IgD-negative memory B cell (primary cell): ENCODE results near the gene POLR1D. TPM values are rescaled to one million over a fixed set of nuclear protein-coding genes. Genes with fewer than 3 reads are reported as not detected.

Experiments
- H3K27ac Mint-ChIP-seq, 3 donors: one replicate each; pipeline ENCODE4 v1.8.0; 2020 to 2022; ENCODE audit warnings: mild to moderate bottlenecking in 3 of 3, mixed read lengths in 3 of 3, moderate library complexity in 1 of 3
- H3K27me3 Mint-ChIP-seq: one replicate; pipeline ENCODE4 v1.8.0; 2021; ENCODE audit warnings: mixed read lengths
- H3K36me3 Mint-ChIP-seq: one replicate; pipeline ENCODE4 v1.8.0; 2020; ENCODE audit warnings: mild to moderate bottlenecking, mixed read lengths
- H3K4me1 Mint-ChIP-seq, 3 donors: one replicate each; pipeline ENCODE4 v1.8.0; 2020 to 2022; ENCODE audit warnings: mixed read lengths in 3 of 3, mild to moderate bottlenecking in 1 of 3
- H3K4me3 Mint-ChIP-seq, 4 donors: one replicate each; pipeline ENCODE4 v1.8.0; 2020 to 2022; ENCODE audit warnings: mild to moderate bottlenecking in 4 of 4, mixed read lengths in 4 of 4, moderate library complexity in 3 of 4
- H3K9me3 Mint-ChIP-seq, 3 donors: one replicate each; pipeline ENCODE4 v1.8.0; 2020 to 2021; ENCODE audit warnings: mixed read lengths in 3 of 3, mild to moderate bottlenecking in 1 of 3
- polyA plus RNA-seq: library from polyadenylated mRNA; unstranded; fragments of 300-500 nt; fragmentation: Illumina TruSeq; gene quantifications from one replicate; pipeline ENCODE4 v1.2.3, GENCODE V29; 2021

The POLR1D gene
- polyA plus RNA-seq, 1 donor from 2014 or later = 91.3 TPM

GRCh38 chr13:27639186-27639585, 17.5 kb downstream of the POLR1D start:
- H3K4me1 Mint-ChIP-seq = peaks cover 20 to 40% (median 36%) of the 10 kb centered on the region in 3 donors
- no peak overlapping the region for H3K4me3 Mint-ChIP-seq
- no peaks in the 10 kb centered on the region for H3K36me3 Mint-ChIP-seq
- no peaks in the 10 kb centered on the region for H3K9me3 Mint-ChIP-seq
- H3K27ac Mint-ChIP-seq = no peak overlapping the region
- H3K27me3 Mint-ChIP-seq = no peaks in the 10 kb centered on the region

- H3K27ac Mint-ChIP-seq = peak overlapping the region in 1 of 3 donors; percentile 11
- H3K4me3 Mint-ChIP-seq = no peak overlapping the region
- peaks cover 16 to 35% (median 30%) of the 10 kb centered on the region in 3 donors for H3K4me1 Mint-ChIP-seq
These were observed 20.2 kb downstream of the POLR1D start for GRCh38 chr13:27641711-27642502.

GRCh38 chr13:27643334-27644132, 21.8 kb downstream of the POLR1D start:
- no peak overlapping the region for H3K27ac Mint-ChIP-seq
- H3K9me3 Mint-ChIP-seq = peaks cover 0 to 1% (median 0%) of the 10 kb centered on the region in 3 donors
- peaks cover 11 to 26% (median 21%) of the 10 kb centered on the region in 3 donors for H3K4me1 Mint-ChIP-seq
- H3K36me3 Mint-ChIP-seq = peaks cover 10% of the 10 kb centered on the region
- no peak overlapping the region for H3K4me3 Mint-ChIP-seq
- no peaks in the 10 kb centered on the region for H3K27me3 Mint-ChIP-seq

More at GRCh38 chr13:27641711-27642502, 20.2 kb downstream of the POLR1D start:
- H3K9me3 Mint-ChIP-seq = peaks cover 0 to 1% (median 0%) of the 10 kb centered on the region in 3 donors
- peaks cover 6% of the 10 kb centered on the region for H3K36me3 Mint-ChIP-seq
- H3K27me3 Mint-ChIP-seq = no peaks in the 10 kb centered on the region

- Mint-ChIP-seq H3K9me3 (peaks cover 0 to 3% (median 0%) of the 10 kb centered on the region in 3 donors), H3K36me3 (peaks cover 11% of the 10 kb centered on the region), H3K4me1 (peaks cover 9 to 24% (median 21%) of the 10 kb centered on the region in 3 donors), H3K27me3 (no peaks in the 10 kb centered on the region), H3K27ac (no peak overlapping the region), H3K4me3 (no peak overlapping the region)
These were observed 22.6 kb downstream of the POLR1D start for GRCh38 chr13:27644302-27644701.

GRCh38 chr13:27650312-27650711, 28.6 kb downstream of the POLR1D start:
- Mint-ChIP-seq H3K4me3 (no peak overlapping the region), H3K9me3 (peaks cover 8 to 11% (median 11%) of the 10 kb centered on the region in 3 donors), H3K4me1 (peaks cover 0 to 6% (median 0%) of the 10 kb centered on the region in 3 donors), H3K27ac (peak overlapping the region in 1 of 3 donors; percentile 59), H3K36me3 (peaks cover 22% of the 10 kb centered on the region), H3K27me3 (no peaks in the 10 kb centered on the region)

GRCh38 chr13:27654059-27654458, 32.4 kb downstream of the POLR1D start:
- Mint-ChIP-seq H3K36me3 (peaks cover 12% of the 10 kb centered on the region), H3K4me3 (no peak overlapping the region), H3K9me3 (peaks cover 5 to 11% (median 11%) of the 10 kb centered on the region in 3 donors), H3K27me3 (no peaks in the 10 kb centered on the region), H3K4me1 (peaks cover 0 to 2% (median 0%) of the 10 kb centered on the region in 3 donors), H3K27ac (no peak overlapping the region)

GRCh38 chr13:27654816-27655215, 33.1 kb downstream of the POLR1D start:
- Mint-ChIP-seq H3K4me1 (peaks cover 0 to 2% (median 0%) of the 10 kb centered on the region in 3 donors), H3K9me3 (peaks cover 5 to 9% (median 7%) of the 10 kb centered on the region in 3 donors), H3K27ac (no peak overlapping the region), H3K27me3 (no peaks in the 10 kb centered on the region), H3K4me3 (no peak overlapping the region), H3K36me3 (peaks cover 8% of the 10 kb centered on the region)

GRCh38 chr13:27657724-27658123, 36.0 kb downstream of the POLR1D start:
- H3K36me3 Mint-ChIP-seq = no peaks in the 10 kb centered on the region
- H3K9me3 Mint-ChIP-seq = no peaks in the 10 kb centered on the region
- no peak overlapping the region for H3K27ac Mint-ChIP-seq
- H3K4me1 Mint-ChIP-seq = peaks cover 0 to 2% (median 0%) of the 10 kb centered on the region in 3 donors
- no peak overlapping the region for H3K4me3 Mint-ChIP-seq
- no peaks in the 10 kb centered on the region for H3K27me3 Mint-ChIP-seq

GRCh38 chr13:27658546-27658945, 36.9 kb downstream of the POLR1D start:
- Mint-ChIP-seq H3K9me3 (no peaks in the 10 kb centered on the region), H3K36me3 (no peaks in the 10 kb centered on the region), H3K4me1 (peaks cover 0 to 2% (median 0%) of the 10 kb centered on the region in 3 donors), H3K4me3 (no peak overlapping the region), H3K27ac (no peak overlapping the region), H3K27me3 (no peaks in the 10 kb centered on the region)

- Mint-ChIP-seq H3K9me3 (no peaks in the 10 kb centered on the region), H3K27me3 (no peaks in the 10 kb centered on the region), H3K36me3 (no peaks in the 10 kb centered on the region), H3K4me1 (peaks cover 0 to 2% (median 0%) of the 10 kb centered on the region in 3 donors), H3K27ac (peak overlapping the region in 1 of 3 donors; percentile 17), H3K4me3 (no peak overlapping the region)
These were observed 37.6 kb downstream of the POLR1D start for GRCh38 chr13:27659145-27659865.

- H3K27ac Mint-ChIP-seq = peak overlapping the region in 1 of 3 donors; percentile 43
- H3K4me3 Mint-ChIP-seq = no peak overlapping the region
- H3K4me1 Mint-ChIP-seq = peaks cover 0 to 2% (median 0%) of the 10 kb centered on the region in 3 donors
- no peaks in the 10 kb centered on the region for H3K36me3 Mint-ChIP-seq
- no peaks in the 10 kb centered on the region for H3K27me3 Mint-ChIP-seq
- no peaks in the 10 kb centered on the region for H3K9me3 Mint-ChIP-seq
These were observed 38.8 kb downstream of the POLR1D start for GRCh38 chr13:27660511-27660910.

GRCh38 chr13:27661017-27661416, 39.3 kb downstream of the POLR1D start:
- no peaks in the 10 kb centered on the region for H3K36me3 Mint-ChIP-seq
- no peaks in the 10 kb centered on the region for H3K9me3 Mint-ChIP-seq
- no peaks in the 10 kb centered on the region for H3K27me3 Mint-ChIP-seq
- H3K4me1 Mint-ChIP-seq = no peaks in the 10 kb centered on the region
- H3K4me3 Mint-ChIP-seq = no peak overlapping the region
- peak overlapping the region in 1 of 3 donors; percentile 43 for H3K27ac Mint-ChIP-seq

GRCh38 chr13:27662738-27663470, 41.2 kb downstream of the POLR1D start:
- Mint-ChIP-seq H3K36me3 (no peaks in the 10 kb centered on the region), H3K27me3 (no peaks in the 10 kb centered on the region), H3K27ac (no peak overlapping the region), H3K4me3 (no peak overlapping the region), H3K4me1 (no peaks in the 10 kb centered on the region), H3K9me3 (no peaks in the 10 kb centered on the region)

- Mint-ChIP-seq H3K36me3 (no peaks in the 10 kb centered on the region), H3K4me3 (no peak overlapping the region), H3K4me1 (no peaks in the 10 kb centered on the region), H3K9me3 (no peaks in the 10 kb centered on the region), H3K27me3 (no peaks in the 10 kb centered on the region), H3K27ac (peak overlapping the region in 1 of 3 donors; percentile 10)
These were observed 42.3 kb downstream of the POLR1D start for GRCh38 chr13:27663947-27664346.
